Ecto neural progenitor cell (in vitro differentiated cells): ENCODE results near the gene PIK3R3.
"Not testable (repeated sequence)": the region's sequence is repeated elsewhere in the genome, so short reads cannot be mapped to it uniquely, and the experiment has no call there.

Experiments used
- DNase-seq: peaks from one replicate; pipeline ENCODE4 v3.0.0-alpha.2; 2018; ENCODE audit warnings: low spot score

PIK3R3 gene

DNA sequence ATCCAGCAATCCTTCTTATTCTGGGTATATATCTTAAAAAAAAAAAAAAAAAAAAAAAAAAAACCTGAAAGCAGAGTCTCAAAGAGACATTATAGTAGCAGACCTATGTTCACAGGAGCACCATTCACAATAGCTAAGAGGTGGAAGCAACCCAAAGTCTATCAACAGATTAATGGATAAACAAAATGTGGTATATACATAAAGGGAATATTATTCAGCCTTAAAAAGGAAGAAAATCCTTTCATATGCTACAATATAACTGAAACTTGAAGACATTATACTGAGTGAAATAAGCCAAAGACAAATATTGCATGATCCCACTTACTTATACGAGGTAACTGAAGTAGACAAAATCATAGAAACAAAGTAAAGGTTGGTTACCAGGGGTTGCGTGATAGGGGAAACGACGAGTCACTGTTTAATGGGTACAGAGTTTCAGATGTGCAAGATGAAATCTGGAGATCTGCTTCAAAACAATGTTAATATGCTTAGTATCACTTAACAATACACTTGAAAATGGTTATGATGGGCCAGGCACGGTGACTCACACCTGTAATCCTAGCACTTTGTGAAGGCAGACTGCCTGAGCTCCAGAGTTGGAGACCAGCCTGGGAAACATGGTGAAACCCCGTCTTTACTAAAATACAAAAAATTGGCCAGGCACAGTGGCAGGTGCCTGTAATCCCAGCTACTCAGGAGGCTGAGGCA is 29.5 kb downstream of the PIK3R3 start:
- DNase-seq = no peak

GRCh38 chr1:46099215-46099614 is 33.2 kb downstream of the PIK3R3 start:
- DNase-seq = no peak

GRCh38 chr1:46098027-46098712 is 34.3 kb downstream of the PIK3R3 start:
- no peak for DNase-seq

DNA sequence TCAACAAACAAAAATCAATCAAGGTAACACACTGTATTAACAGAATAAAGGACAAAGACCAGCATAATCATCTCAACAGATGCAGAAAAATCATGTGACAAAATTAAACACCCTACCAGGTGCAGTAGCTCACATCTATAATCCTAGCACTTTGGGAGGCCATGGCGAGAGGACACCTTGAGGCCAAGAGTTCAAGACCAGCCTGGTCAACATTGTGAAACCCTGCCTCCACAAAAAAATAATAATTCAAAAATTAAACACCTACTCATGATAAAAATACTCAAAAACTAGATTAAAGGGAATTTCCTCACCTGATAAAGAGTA is 35.3 kb downstream of the PIK3R3 start:
- no peak for DNase-seq

DNA sequence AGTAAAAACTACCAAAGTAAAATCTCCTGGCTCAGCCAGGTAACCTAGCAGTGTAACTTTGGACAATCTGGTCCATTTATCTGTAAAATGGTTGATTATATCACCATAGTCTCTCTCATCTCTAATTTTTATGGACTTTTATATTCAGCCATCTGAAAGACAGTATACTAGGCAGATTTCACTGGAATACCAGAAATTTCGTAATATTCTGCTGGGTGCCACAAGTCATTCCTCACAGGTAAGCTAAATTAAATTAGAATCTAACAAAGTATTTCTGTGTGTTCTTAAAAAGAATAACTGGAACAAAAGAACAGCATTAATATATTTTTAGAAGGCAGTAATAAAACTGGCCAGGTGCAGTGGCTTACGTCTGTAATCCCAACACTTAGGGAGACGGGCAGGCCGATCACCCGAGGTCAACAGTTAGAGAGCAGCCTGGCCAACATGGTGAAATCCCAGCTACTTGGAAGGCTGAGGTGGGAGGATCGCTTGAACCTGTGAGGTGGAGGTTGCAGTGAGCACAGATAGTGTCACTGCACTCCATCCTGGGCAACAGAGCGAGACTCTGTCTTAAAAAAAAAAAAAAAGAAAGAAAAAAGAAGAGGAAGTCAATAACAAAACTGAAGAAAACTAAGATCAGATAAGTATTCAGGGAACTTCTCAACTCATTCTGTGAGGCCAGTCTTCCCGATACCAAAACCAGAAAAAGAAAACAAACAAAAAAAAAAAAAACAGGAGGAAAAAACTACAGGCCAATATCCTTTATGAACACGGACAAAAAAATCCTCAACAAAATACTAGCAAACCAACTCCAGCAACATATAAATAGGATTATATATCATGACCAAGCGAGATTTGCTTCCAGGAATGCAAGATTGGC is 35.9 kb downstream of the PIK3R3 start:
- no peak for DNase-seq

- not testable (repeated sequence) for DNase-seq
These were observed 37.3 kb downstream of the PIK3R3 start for GRCh38 chr1:46095110-46095509.

- no peak for DNase-seq
These were observed 37.9 kb downstream of the PIK3R3 start for GRCh38 chr1:46094471-46095005.

DNA sequence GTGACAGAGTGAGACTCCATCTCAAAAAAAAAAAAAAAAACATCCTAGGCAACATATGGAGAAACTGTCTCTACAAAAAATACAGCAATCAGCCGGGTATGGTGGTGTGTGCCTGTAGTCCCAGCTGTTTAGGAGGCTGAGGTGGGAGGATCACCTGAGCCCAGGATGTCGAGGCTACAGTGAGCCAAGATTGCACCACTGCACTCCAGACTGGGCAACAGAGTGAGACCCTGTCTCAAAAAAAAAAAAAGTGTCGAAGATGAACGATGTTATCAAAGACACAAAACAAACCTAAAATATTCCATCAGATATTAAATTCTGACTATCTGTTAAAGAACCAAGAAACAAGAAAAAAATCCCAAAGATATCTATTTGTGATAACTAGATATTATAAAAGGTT is 38.6 kb downstream of the PIK3R3 start:
- not testable (repeated sequence) for DNase-seq

- DNase-seq = no peak
These were observed 44.5 kb downstream of the PIK3R3 start for GRCh38 chr1:46087891-46088290.

DNA sequence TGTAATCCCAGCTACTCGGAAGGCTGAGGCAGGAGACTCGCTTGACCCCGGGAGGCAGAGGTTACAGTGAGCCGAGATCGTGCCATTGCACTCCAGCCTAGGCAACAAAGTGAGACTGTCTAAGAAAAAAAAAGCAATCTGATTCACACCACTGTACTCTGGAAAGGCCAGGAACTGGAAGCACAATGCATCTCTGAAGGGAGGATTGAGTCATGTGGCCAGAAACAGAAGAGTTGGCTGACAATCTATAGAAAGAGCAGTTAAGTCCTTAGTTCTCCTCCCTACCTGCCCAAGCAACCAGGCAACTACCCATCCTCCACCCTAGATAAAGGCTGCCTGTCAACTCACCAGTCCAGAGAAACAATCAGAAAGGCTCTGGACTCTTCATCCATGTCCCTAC is 45.9 kb downstream of the PIK3R3 start:
- DNase-seq = no peak

GRCh38 chr1:46084553-46085451 is 47.6 kb downstream of the PIK3R3 start:
- DNase-seq = no peak

- DNase-seq = no peak
These were observed 48.9 kb downstream of the PIK3R3 start for GRCh38 chr1:46083579-46083978.

DNA sequence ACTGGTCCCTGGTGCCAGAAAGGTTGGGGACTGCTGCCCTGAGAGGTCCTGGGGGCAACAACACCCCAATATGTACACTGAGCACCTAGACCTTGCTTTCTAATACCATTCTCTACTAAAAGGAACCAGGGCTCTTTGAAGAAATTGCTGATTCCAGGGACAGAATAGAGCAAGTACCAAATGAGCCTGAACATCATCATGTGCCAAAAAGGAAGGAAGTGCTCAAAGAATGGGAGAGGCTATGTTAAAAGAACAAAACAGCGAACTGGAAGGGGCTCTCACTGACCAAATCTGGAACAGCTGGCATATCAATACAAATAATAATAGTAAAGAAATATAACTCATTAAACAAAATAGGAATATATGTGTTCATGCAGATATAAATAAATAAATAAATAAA is 50.8 kb downstream of the PIK3R3 start:
- DNase-seq = no peak

- DNase-seq = no peak
These were observed 51.2 kb downstream of the PIK3R3 start for GRCh38 chr1:46081206-46081605.

- no peak for DNase-seq
These were observed 52.2 kb downstream of the PIK3R3 start for GRCh38 chr1:46080257-46080656.

GRCh38 chr1:46077644-46078043 is 54.8 kb downstream of the PIK3R3 start:
- no peak for DNase-seq

DNA sequence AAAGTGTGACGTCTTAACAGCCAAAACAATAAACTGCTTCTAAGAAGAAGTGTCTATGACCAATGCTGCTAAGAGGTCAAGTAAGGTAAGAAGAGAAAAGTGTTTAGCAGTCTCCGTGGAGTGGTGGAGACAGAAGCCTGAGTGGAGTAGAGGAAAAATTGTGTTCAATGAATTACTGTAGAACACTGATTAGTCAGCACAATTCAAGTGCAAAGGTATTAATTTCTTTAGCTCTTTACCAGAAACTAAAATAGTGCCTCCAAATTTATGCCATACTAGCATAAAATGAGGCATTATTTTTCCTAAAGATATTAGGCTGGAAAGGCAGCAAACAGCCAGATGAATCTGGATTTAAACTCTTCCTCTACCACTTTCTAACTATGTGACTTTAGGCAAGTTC is 56.1 kb downstream of the PIK3R3 start:
- DNase-seq = no peak

DNA sequence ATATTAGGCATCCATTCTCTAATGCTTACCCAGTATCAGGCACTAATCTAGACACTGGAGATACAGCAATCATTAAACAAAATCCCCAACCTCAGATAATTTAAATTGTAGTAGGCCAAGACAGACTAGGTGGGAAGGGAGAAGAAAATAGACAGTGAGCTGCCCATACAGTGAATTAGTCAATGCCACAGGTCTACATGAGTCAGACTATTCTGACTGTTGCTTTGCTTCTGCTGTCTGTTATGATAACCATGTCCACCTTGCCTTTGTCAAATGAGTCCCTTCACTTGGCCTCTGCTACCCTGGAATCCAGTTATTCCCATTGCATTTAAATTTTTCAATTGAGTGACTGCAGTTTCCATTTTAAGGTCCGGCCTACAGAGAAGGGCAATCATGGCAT is 59.5 kb downstream of the PIK3R3 start:
- no peak for DNase-seq

GRCh38 chr1:46070164-46070814 is 62.1 kb downstream of the PIK3R3 start:
- DNase-seq = no peak

GRCh38 chr1:46068525-46068924 is 63.9 kb downstream of the PIK3R3 start:
- DNase-seq = no peak

DNA sequence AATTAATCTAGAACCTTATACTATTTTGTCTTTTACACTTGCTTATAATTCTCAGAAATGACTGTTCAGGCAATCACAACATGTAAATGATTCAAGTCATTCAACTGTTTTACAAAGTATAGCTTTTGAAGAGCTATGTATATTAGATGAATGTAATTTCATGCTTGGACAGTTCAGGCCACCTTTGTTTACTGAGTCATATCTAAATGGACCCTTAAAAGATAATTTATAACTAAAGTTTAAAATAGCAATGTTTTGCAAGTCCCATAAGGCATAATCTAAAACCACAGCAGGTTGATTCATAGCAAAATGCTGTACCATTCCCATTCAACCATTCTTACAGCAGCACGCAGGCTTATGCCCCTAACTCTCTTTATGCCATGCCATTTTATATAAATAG is 64.8 kb downstream of the PIK3R3 start:
- DNase-seq = no peak
